Activated CD4-positive, alpha-beta T cell treated with anti-CD3 and anti-CD28 coated beads for 1 hour (primary cell): ENCODE measurements around the gene ZNF784.
A peak's percentile ranks its signal among the peaks of the same experiment; 100 is the strongest.

Source experiments
- DNase-seq: peaks from one replicate; pipeline ENCODE4 v3.0.0-alpha.2; 2020

ZNF784 gene

DNA sequence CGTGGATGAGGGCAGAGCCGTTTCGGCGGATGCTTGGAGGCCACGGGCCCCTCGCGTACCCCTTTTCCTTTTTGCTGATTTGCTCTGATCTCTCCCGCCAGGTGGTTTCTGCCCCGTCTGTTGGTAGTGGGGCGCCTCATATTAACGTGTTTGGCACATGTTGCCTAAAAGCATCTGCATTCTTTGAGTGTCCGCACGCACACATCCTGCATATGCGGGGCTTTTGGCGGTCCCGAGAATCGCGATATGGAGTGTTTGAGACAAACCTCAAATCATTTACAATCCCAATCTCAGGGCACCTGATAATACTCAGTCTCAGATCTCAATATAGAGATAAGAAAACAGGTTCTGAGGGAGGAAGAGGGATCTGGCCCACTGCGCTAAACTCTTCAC, 31.3 kb upstream of the ZNF784 start:
- DNase-seq: no peak

DNA sequence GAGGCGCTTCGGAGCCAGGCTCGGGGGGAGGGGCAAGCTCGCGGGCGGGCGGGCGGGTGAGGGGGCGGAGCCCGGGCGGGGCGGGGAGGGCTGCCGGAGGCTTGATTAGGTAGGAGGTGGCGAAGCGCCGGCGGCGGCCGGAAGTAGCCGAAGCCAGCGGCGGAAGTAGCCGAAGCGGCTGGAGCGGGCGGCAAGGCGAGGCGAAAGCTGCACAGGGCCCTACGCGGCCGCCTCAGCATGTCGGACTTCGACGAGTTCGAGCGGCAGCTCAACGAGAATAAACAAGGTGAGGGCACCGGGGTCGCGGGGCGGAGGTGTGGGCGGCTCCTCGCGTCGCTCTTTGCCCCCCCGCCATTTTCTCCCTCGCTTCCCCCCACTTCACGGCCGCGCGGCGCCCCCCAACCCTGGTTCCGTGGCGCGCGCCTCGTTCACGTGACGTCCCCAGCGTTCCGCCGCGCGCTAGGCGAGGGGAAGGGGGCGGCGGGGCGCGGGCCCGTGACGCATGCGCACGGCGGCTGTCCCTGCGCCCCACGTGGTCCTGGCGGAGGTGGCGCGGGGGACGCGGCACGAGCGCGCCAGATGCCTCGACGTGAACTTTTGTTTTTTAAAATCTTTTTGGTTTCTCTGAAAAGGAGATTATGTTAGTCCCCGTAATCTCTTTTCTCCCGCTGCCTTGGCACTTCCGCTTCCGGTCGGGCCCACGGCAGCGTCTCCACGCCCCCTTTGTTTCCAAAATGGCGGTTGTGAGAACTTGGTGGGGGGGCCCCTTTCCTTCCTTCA, 30.7 kb upstream of the ZNF784 start, which contains the start of gene U2AF2:
Gene U2AF2 (plus strand): TSS at position 168 of the 780 bp plus-strand sequence. CDS start 70 bp downstream, at position 238.
- peak; percentile 96 for DNase-seq

DNA sequence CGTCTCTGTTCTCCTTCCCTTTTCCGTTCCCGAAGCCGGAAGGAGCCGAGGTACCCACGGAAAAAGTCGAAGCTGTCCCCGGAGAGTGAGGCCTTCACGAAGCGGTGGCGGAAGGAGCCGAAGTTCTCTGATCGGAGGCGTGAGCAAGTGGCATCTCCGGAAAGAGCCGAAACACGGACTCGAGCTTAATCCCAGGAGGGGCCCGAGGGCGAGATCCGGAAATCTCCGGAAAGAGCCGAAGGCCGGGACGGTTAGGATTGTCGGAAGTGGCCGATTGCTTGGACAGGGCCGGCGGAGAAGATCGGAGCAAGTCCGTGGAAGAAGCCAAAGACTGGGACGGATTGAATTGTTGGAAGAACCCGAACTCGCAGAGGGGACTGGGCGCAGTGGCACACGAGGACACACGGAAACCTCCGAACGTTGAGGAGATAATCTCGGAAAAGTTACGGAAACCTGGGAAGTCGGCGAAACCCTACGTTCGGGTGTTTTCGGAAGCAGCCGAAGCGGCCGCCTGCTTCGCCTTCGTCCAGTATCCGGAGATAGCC, 30.0 kb upstream of the ZNF784 start:
- peak; percentile 96 for DNase-seq

DNA sequence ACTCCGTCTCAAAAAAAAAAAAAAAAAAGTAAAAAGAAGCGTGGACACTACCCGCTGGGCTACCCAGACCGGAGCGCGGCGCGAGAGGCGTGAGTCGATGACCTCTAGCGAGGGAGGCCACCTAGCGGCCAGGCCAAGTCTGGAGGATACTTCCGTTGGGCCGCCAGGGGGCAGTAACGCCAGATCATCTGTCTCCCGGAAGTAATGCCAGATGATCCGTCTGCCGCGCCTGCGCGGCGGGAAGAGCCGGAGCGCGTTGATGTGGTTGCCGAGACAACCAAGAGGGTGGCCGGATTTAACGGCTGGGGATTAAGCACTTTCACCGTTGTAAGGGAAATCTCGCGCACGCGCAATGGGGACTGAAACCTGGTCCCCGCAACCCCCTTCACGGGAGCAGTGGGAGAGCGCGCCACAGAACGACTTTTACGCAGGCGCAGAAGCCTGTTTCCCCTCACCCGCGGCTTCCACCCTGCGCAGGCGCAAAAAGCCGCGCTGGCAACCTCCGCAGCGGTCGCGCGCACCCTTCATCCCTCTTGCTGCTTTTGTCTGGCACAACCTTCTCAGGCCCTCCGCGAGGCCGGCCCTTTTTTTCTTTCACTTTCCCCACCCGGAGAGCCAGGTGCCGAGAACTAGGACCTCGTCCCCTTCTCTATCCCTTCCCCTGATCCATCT, 29.4 kb upstream of the ZNF784 start:
- peak; percentile 99 for DNase-seq

DNA sequence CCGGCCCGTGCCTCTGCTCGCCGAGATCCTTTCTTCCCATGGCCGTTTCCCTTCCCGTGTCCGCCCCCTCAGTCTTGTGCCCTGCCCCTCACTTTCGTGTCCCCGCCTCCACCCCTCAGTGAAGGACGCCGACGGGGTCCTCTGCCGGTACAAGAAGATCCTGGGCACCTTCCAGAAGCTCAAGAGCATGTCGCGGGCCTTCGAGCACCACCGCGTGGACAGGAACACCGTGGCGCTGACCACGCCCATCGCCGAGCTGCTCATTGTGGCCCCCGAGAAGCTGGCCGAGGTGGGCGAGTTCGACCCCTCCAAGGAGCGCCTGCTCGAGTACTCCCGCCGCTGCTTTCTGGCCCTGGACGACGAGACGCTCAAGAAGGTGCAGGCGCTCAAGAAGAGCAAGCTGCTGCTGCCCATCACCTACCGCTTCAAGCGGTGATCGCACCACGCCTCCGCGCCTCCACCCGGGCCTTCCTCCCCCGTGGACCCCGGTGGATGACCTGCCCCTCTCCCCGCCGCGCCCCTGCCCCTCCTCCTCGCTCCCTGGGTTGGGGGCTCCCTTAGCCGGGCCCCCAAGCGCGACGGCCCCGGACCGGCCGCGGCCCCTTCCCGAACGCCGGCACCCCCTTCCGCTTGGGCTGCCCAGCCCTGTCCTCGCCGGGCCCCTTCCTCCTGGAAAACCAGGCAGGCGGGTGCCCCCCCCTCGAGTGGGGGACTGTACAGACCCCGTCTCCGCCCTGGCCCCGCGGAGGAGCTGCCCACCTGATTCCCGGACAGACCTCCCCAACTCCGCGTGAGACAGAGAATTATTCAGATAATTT, 28.2 kb upstream of the ZNF784 start:
- DNase-seq: no peak

DNA sequence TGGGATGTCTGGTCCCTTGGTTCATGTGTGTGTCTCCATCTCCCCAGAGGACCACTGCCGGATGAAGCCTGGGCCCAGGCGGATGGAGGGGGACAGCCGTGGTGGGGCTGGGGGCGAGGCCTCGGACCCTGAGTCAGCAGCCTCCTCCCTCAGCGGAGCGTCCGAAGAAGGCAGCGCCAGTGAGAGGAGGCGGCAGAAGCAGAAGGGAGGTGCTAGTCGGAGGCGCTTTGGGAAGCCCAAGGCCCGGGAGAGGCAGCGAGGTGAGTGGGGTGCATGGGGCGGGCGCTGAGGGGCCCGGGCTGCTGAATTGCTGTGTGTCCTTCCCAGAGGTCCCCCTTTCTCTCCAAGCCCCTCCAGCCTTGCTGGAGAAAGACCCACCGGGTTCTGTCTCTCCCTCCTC, 26.9 kb upstream of the ZNF784 start:
- no peak for DNase-seq

DNA sequence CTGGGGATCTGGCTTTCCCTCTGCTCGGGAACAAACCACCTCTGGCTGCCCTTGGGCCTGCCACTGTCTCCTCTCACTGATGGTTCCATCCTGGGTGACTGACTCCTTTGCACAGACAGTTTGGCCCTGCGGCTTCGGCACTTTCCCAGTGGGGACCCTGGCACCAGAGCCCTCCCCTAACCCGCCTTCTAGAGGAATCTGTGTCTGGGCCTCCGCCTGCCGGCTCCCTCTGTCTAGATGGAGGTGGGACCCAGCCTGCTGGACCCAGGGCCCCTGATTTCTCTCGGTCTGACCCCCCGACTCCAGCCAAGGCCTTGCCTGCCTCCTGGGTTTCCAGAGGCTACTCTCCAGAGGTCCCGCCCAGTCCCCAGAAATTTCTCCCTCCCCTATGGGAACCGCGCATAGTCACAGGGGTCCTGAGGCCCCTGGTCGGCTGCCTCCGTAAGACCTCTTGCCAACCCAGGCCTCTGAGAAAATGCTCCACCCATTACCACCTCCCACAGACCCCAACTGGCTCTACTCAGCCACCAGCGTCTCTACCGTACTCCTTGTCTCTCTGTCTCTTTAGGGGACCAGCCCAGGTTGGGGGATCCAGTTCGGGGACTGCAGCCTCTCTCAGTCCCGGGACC, 26.4 kb upstream of the ZNF784 start:
- DNase-seq: no peak

DNA sequence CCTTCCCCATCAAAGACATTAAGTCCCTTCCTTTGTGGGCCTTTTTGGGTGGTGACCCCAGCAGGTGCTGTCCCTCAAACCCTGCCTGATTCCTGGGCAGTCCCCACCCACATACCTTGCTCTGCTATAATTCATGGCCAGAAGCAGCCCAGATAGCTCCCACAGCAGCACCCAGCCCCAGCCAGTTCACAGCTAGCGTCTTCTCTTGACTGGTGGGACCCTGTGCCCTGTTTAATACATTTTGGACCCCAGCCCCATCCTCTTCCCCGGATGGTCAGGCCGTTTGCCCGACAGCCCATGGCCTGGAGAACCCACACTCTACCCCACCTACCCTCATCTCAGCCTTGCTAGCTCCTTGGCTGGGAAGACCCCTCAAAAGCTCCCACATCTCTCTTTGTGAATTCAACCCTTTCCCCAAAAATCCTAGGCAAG, 25.8 kb upstream of the ZNF784 start:
- no peak for DNase-seq

DNA sequence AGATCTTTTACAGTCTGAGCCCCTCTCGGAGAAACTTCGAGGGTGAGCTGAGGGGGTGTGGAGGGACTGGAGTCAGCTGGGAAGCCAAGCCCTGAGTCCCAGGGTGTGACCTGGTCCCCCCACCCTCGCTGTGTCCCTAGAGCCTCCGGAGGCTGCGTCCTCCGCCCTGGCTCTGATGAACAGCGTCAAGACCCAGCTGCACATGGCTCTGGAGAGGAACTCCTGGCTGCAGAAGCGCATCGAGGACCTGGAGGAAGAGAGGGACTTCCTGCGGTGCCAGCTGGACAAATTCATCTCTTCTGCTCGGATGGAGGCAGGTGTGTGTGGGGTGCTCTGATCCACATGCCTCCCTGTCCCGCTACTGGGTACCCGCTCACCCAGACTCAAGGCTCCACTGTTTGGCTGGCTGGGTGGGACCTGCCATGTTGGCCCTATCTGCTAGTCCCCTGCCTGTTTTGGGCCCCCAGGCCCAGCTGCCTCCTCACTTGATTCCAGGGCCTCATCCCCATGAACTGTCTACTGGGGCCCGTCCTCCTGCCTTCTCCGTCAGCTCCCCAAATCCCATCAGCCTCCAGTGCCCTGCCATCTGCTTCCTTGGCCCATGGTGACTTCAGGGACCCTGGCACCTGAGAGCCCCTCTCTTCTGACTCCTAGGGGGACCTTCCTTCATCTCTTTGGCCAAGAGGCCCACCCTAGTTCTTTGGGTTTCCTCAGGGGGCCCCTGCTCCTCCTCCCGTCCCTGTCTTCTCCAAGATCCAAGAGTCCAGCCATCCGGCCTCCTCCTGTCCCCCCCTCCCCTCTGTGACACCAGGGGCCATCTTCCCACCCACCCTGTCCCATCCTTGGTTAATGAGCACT, 25.1 kb upstream of the ZNF784 start:
- DNase-seq: no peak

DNA sequence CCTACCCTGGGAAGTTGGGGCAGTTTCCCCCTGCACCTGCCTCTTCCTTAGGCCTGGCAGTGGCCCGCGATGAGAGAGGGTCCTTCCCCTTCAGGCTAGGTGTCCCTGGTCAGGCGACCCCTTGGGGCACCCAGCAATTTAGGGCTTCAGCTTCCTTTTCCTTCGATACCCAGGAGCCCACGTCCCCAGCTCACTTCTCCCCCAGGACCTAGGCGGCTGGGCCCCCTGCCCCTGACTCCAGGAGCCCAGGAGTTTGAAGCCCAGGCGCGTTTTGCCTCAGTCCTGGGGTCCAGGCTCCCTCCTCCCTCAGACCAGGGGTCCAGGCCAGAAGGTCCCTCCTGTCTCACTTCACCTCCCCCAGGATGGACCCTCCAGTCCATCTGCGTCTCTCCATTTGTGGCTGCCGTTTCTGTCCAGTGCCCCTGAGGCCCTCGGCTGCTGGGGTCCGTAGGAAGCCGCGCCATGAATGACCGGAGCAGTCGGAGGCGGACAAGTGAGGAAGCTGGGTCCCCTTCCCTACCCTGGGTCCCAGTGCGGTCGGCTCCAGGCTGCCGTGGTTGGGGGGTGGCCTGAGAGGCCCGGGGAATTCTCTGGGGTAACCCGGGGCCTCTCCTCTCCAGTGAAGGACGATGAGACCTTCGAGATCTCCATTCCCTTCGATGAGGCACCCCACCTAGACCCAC, 24.4 kb upstream of the ZNF784 start:
- no peak for DNase-seq

DNA sequence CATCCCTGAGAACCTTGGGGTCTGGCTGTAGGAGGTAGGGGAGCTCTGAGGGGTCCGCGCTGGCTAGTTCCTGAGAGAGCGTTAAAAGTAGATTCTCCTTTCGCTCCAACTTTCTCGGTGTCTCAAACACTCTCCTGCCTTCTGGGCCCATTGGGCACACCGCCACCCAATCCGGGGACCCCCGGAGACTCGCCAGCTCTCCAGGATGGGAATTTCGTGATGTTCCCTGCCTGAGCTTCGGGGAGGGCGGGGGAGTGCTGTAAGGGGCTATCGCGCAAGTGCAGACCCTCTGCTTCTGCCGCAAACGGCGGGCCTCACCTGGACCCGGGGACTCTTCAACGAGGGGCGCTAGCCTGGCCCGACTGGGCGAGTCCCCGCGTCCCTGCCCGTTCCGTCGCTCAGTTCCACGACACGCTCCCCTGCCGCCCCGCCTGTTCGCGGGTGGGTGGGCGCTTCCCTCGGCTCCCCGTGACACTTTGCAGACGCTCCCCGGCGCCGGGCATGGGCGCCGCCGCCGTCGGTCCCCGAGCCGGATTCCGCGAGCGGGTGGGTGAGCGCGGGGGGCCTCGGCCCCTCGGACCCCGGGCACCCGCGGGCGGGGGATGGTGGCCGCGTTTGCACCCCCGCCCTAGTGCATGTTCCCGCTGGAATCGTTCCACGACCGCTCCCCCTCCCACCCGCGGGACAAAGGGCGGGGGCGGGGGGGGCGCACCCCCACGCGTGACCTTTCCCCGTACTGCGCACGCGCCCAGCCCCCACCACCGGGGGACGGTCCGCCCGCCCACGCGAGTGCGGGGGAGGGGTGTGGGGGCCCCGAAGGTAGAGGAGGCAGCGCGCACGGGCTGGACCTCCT, 23.6 kb upstream of the ZNF784 start, which contains the start of gene CCDC106:
Gene CCDC106 (plus strand): TSS at position 481 of the 853 bp plus-strand sequence. CDS start 835 bp downstream, outside the sequence.
- peak; percentile 44 for DNase-seq

DNA sequence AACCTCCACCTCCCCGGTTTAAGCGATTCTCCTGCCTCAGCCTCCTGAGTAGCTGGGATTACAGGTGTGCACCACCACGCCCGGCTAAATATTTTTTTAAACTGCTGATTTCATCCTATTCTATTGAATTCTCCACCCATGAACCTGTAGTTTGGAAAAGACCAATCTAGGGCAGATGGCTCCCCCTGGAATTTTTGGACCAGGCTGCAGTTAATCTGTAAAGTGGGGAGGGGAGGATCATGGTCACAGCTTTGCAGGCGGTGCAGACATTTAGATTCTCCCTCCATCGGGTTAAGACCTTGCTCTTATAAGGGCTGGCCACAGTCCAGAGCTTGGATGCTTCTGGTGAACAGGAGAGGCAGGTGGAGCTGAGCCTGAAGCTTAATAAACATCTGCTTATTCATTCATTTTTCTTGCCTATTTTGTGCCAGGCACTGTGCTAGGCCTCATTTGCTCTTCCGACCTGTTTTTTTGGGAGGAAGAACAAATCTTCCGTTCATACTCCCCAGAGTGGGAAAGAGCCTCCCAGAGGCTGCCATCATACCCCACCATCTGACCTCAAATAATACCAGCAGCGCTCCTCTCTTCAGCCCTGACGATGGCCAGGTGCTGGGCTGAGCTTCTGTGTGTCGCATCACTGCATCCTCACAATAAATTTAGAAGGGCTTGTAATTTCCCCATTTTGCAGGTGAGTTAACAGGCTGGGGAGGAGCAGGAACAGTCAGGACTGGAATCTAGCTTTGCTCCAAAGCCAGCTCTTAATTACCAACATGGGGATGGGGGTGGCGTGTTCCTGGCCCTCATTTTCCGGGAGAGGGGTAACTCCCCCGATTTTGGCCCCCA, 22.7 kb upstream of the ZNF784 start:
- no peak for DNase-seq

DNA sequence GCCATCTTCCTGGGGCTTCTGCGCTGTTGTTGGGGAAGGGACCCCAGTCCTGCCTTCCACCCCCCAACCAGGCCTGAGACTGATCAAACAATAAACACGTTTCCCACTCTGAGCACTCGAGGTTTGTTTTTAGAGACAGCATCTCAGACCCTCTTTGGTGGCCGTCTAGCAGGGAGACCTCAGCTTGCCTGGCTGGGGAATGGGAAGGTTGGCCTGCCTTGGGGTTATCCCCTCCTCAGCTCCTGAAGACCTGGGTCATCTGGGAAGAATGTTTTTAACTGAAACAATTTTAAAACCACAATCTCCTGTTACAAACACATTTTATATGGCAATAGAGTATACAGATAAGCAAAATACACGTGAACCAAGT, 21.1 kb upstream of the ZNF784 start:
- DNase-seq: no peak

DNA sequence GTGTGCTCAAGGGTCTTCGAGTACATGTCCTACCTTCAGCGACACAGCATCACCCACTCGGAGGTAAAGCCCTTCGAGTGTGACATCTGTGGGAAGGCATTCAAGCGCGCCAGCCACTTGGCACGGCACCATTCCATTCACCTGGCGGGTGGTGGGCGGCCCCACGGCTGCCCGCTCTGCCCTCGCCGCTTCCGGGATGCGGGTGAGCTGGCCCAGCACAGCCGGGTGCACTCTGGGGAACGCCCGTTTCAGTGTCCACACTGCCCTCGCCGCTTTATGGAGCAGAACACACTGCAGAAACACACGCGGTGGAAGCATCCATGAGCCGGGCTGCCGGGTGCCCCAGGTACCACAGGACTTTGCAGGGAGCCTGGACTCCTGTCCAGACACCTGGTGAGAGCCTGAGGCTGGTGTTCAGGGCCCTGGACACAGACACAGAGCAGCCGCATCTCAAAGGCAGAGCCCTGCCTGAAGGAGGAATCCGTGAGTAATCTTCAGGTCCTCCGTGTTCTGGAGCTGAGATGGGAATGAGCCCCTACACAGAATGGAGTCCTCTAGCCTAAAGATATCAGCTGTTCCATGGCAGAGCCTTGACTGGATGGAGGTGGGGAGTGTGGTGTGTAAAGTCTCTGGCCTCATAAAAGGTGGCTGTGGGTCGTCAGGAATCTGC, 20.6 kb upstream of the ZNF784 start:
- no peak for DNase-seq

DNA sequence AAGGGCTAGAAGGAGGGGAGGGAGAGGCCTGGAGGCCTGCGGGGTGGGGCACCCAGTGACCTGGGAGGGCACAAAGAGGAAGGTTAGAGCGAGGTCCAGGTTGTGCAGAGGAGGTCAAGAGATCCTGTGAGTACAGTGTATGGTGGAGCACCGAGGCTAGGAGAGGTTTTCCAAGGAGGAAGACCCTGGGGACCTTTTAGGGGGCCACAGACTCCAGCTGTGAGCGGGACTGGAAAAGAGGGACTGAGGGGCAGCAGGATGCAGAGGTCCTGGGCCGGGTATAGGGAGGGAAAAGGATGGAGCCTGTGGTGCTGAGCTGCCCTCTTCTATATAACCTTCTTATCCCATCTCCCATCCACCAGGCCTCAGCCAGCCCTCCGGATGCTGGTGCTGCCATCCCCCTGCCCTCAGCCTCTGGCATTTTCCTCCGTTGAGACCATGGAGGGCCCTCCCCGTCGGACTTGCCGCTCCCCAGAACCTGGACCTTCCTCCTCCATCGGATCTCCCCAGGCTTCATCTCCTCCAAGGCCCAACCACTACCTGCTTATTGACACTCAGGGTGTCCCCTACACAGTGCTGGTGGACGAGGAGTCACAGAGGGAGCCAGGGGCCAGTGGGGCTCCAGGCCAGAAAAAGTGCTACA, 19.9 kb upstream of the ZNF784 start:
- no peak for DNase-seq

DNA sequence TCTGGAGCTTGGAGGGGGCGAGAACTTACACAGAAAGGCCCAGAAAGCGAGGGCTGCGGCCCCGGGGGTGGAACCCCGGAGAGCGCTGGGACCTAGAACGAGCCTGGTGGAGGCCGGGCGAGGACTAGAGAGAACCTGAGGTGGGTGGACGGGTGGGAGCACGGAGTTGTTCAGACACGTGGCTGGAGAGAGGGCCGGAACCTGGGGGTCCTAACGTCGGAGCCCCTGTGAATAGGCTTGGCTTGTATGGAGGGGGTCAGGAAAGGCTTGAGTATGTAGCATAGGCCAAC, 19.5 kb upstream of the ZNF784 start:
- no peak for DNase-seq

DNA sequence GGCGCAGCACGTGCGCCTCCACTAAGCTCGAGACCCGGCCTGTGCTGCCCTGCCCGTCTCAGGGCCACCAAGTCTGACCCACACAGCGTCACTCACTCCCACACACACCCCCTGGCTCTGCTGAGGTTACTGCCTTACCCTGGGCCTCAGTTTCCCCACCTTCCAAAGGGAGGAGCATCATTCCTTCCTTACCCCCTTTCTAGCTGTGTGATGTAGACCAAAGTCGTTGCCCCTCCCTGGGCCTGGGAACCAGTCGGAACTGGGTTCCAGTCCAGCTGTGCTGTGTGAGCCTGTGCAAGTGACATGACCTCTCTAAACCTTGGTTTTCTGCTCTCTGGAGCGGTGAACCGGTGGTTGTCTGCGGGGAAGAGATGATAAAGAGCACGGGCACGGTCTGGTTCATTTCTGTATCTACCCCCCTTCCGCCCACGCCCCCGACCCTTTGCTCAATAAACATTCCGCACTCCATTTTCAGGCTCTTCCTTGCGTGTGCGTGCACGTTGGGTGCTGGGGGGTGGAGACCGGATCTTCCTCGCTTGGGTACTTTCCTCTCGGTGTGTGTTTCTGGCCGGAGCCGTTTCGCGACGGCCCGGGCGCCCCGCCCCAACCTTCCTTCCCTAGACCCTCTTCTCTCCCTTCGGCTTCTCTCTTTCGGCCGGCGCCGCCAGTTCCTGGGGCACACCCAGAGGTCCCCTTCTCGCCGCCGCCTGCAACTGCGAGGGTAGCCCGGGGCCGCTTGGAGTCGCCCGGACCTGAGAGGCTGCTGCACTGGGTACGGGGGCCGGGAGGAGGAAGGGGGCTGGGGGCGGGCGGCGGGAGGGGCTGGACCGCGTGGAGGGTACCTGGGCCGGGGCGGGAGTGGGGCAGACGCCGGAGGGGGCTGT, 18.9 kb upstream of the ZNF784 start, which contains the start of gene ZNF581:
Gene ZNF581 (plus strand): TSS at position 647 of the 884 bp plus-strand sequence. CDS start 923 bp downstream, outside the sequence.
- peak; percentile 71 for DNase-seq
